Activated B cell treated with CpG ODN at 0.5 μM for 24 hours (primary cell): Measurements from ENCODE around the gene ANKS1A. TPM values are rescaled to one million over a fixed set of nuclear protein-coding genes. Genes with fewer than 3 reads are reported as not detected.
A peak's percentile ranks its signal among the peaks of the same experiment; 100 is the strongest.

Source experiments
- ATAC-seq: fragments of 200-7000 bp; cut with Tn5 transposase; one replicate; pipeline ENCODE4 v1.10.0; 2021; ENCODE audit warnings: low read depth, mild to moderate bottlenecking, moderate library complexity
- CTCF ChIA-PET: fragments of 350-600 bp; sonication (Branson Sonifier 250); formaldehyde crosslinking; loops from one replicate; lab custom pipeline; 2021; ENCODE audit warnings: antibody characterized with exemption; lab: Charles Lee
- POLR2A ChIA-PET: fragments of 350-600 bp; sonication (Branson Sonifier 250); formaldehyde crosslinking; loops from one replicate; lab custom pipeline; 2021; ENCODE audit warnings: antibody characterized with exemption; lab: Charles Lee
- DNase-seq: peaks from one replicate; pipeline ENCODE4 v3.0.0; 2022
- H3K27ac Mint-ChIP-seq: one replicate; pipeline ENCODE4 v1.8.0; 2020; ENCODE audit warnings: mixed read lengths
- H3K27me3 Mint-ChIP-seq: one replicate; pipeline ENCODE4 v1.8.0; 2021; ENCODE audit warnings: mixed read lengths
- H3K36me3 Mint-ChIP-seq: one replicate; pipeline ENCODE4 v1.8.0; 2021; ENCODE audit warnings: low read depth, mixed read lengths
- H3K4me1 Mint-ChIP-seq: one replicate; pipeline ENCODE4 v1.8.0; 2021; ENCODE audit warnings: mixed read lengths
- H3K4me3 Mint-ChIP-seq: one replicate; pipeline ENCODE4 v1.8.0; 2020; ENCODE audit warnings: mild to moderate bottlenecking, mixed read lengths
- H3K9me3 Mint-ChIP-seq: one replicate; pipeline ENCODE4 v1.8.0; 2020; ENCODE audit warnings: mixed read lengths
- CTCF ChIP-seq: fragments of 200-600 bp; IDR thresholded peaks from one replicate; pipeline ENCODE4 v1.8.0; 2022; ENCODE audit warnings: antibody characterized with exemption, mild to moderate bottlenecking
- intact Hi-C: fragments of 100-400 bp; cut with micrococcal nuclease; formaldehyde crosslinking; loops from one replicate; pipeline ENCODE4 v1.15.1; 2024
- total RNA-seq: library from RNA; stranded (reverse); gene quantifications from 2 replicates; pipeline ENCODE4 v1.2.3, GENCODE V29; 2022

Gene ANKS1A
- total RNA-seq, 1 donor from 2014 or later: 12.6 TPM

GRCh38 chr6:35056952-35057351 lies 167.9 kb downstream of the ANKS1A start:
- H3K4me1 Mint-ChIP-seq: peaks cover 12% of the 10 kb centered on the region
- no peak for DNase-seq
- peaks cover 35% of the 10 kb centered on the region for H3K36me3 Mint-ChIP-seq
- no peak for TF ChIP-seq CTCF
- no peak overlapping the region for H3K27ac Mint-ChIP-seq
- no peak for ATAC-seq
- ChIA-PET CTCF (no interaction called here), POLR2A (no interaction called here)
- intact Hi-C loops: no loop called here
- H3K27me3 Mint-ChIP-seq: no peaks in the 10 kb centered on the region
- no peaks in the 10 kb centered on the region for H3K9me3 Mint-ChIP-seq
- no peak overlapping the region for H3K4me3 Mint-ChIP-seq

GRCh38 chr6:35057449-35058357 lies 168.6 kb downstream of the ANKS1A start:
- ChIA-PET CTCF (no interaction called here), POLR2A (no interaction called here)
- no peak for TF ChIP-seq CTCF
- DNase-seq: no peak
- Mint-ChIP-seq H3K36me3 (peaks cover 35% of the 10 kb centered on the region), H3K9me3 (no peaks in the 10 kb centered on the region), H3K27me3 (no peaks in the 10 kb centered on the region), H3K27ac (no peak overlapping the region), H3K4me1 (peaks cover 12% of the 10 kb centered on the region), H3K4me3 (no peak overlapping the region)
- no peak for ATAC-seq
- intact Hi-C loops: no loop called here

GRCh38 chr6:35058358-35058675 lies 169.3 kb downstream of the ANKS1A start:
- Mint-ChIP-seq H3K4me3 (no peak overlapping the region), H3K9me3 (no peaks in the 10 kb centered on the region), H3K4me1 (peaks cover 12% of the 10 kb centered on the region), H3K27ac (no peak overlapping the region), H3K36me3 (peaks cover 36% of the 10 kb centered on the region), H3K27me3 (no peaks in the 10 kb centered on the region)
- intact Hi-C loops: no loop called here
- CTCF ChIA-PET: interaction anchor here (0.6 kb wide), 1 partner anchor 81 kb away, joined by 3 read pairs; no protein-coding TSS in a partner anchor
- no peak for DNase-seq
- POLR2A ChIA-PET: no interaction called here
- ATAC-seq: no peak
- TF ChIP-seq CTCF: no peak

GRCh38 chr6:35058865-35059522 lies 169.9 kb downstream of the ANKS1A start:
- H3K9me3 Mint-ChIP-seq: no peaks in the 10 kb centered on the region
- peak overlapping the region; percentile 36 for H3K27ac Mint-ChIP-seq
- no peak for TF ChIP-seq CTCF
- H3K4me3 Mint-ChIP-seq: no peak overlapping the region
- H3K4me1 Mint-ChIP-seq: peaks cover 12% of the 10 kb centered on the region
- DNase-seq (no peak), ATAC-seq (peak; percentile 50)
- intact Hi-C loops: no loop called here
- H3K36me3 Mint-ChIP-seq: peaks cover 40% of the 10 kb centered on the region
- ChIA-PET POLR2A (no interaction called here), CTCF (interaction anchor here (0.6 kb wide), 1 partner anchor 80 kb away, joined by 3 read pairs; no protein-coding TSS in a partner anchor)
- no peaks in the 10 kb centered on the region for H3K27me3 Mint-ChIP-seq

- H3K27me3 Mint-ChIP-seq: no peaks in the 10 kb centered on the region
- intact Hi-C loops: no loop called here
- no peak for TF ChIP-seq CTCF
- no peaks in the 10 kb centered on the region for H3K9me3 Mint-ChIP-seq
- ATAC-seq (no peak), DNase-seq (no peak)
- H3K36me3 Mint-ChIP-seq: peaks cover 43% of the 10 kb centered on the region
- no peak overlapping the region for H3K27ac Mint-ChIP-seq
- CTCF ChIA-PET: no interaction called here
- H3K4me1 Mint-ChIP-seq: peaks cover 12% of the 10 kb centered on the region
- POLR2A ChIA-PET: no interaction called here
- no peak overlapping the region for H3K4me3 Mint-ChIP-seq
Measured at GRCh38 chr6:35059596-35060345, 170.7 kb downstream of the ANKS1A start.
